ENCODE data around the gene GUCY1A2.
"Not testable (repeated sequence)": the region's sequence is repeated elsewhere in the genome, so short reads cannot be mapped to it uniquely, and the experiment has no call there.

Gene GUCY1A2

GRCh38 chr11:106834567-106834966 lies 183.7 kb downstream of the GUCY1A2 start:
- DNase-seq (no peak), ATAC-seq (no peak)

- DNase-seq, result no peak
Observed at GRCh38 chr11:106828976-106829375, 189.3 kb downstream of the GUCY1A2 start.

GRCh38 chr11:106828576-106828975 lies 189.7 kb downstream of the GUCY1A2 start:
- ATAC-seq (no peak), DNase-seq (no peak)

More at GRCh38 chr11:106828976-106829375, 189.3 kb downstream of the GUCY1A2 start:
- no peak for ATAC-seq

GRCh38 chr11:106827687-106828086 lies 190.6 kb downstream of the GUCY1A2 start:
- DNase-seq (no peak), ATAC-seq (no peak)

- ATAC-seq, DNase-seq: not testable (repeated sequence)
Observed at GRCh38 chr11:106826558-106826957, 191.7 kb downstream of the GUCY1A2 start.

GRCh38 chr11:106821826-106822225 lies 196.4 kb downstream of the GUCY1A2 start:
- ATAC-seq (no peak), DNase-seq (no peak)

GRCh38 chr11:106821291-106821690 lies 197.0 kb downstream of the GUCY1A2 start:
- ATAC-seq (no peak), DNase-seq (no peak)

- DNase-seq, result no peak
- ATAC-seq, result no peak
Observed at GRCh38 chr11:106818443-106818842, 199.8 kb downstream of the GUCY1A2 start.

GRCh38 chr11:106815209-106815608 lies 203.1 kb downstream of the GUCY1A2 start:
- DNase-seq (no peak), ATAC-seq (no peak)

GRCh38 chr11:106813806-106814205 lies 204.5 kb downstream of the GUCY1A2 start:
- ATAC-seq (no peak), DNase-seq (no peak)

- ATAC-seq (no peak), DNase-seq (no peak)
Observed at GRCh38 chr11:106794058-106794457, 224.2 kb downstream of the GUCY1A2 start.

- ATAC-seq (no peak), DNase-seq (no peak)
Observed at GRCh38 chr11:106789406-106789805, 228.9 kb downstream of the GUCY1A2 start.

GRCh38 chr11:106787454-106787853 lies 230.8 kb downstream of the GUCY1A2 start:
- no peak for ATAC-seq
- DNase-seq, result no peak

GRCh38 chr11:106785913-106786650 lies 232.2 kb downstream of the GUCY1A2 start:
- no peak for ATAC-seq
- no peak for DNase-seq

- ATAC-seq, DNase-seq: not testable (repeated sequence)
Observed at GRCh38 chr11:106777302-106777701, 241.0 kb downstream of the GUCY1A2 start.

- ATAC-seq, result no peak
- no peak for DNase-seq
Observed at GRCh38 chr11:106770489-106771085, 247.7 kb downstream of the GUCY1A2 start.

GRCh38 chr11:106765469-106766258 lies 252.6 kb downstream of the GUCY1A2 start:
- DNase-seq (no peak), ATAC-seq (no peak)

- no peak for DNase-seq
- ATAC-seq, result no peak
Observed at GRCh38 chr11:106763501-106763900, 254.8 kb downstream of the GUCY1A2 start.

- no peak for ATAC-seq
- DNase-seq, result no peak
Observed at GRCh38 chr11:106761745-106762144, 256.5 kb downstream of the GUCY1A2 start.

- ATAC-seq, result no peak
Observed at GRCh38 chr11:106761240-106761639, 257.0 kb downstream of the GUCY1A2 start.

GRCh38 chr11:106748059-106748458 lies 270.2 kb downstream of the GUCY1A2 start:
- ATAC-seq (no peak), DNase-seq (no peak)

More at GRCh38 chr11:106761240-106761639, 257.0 kb downstream of the GUCY1A2 start:
- no peak for DNase-seq

GRCh38 chr11:106745941-106746340 lies 272.3 kb downstream of the GUCY1A2 start:
- ATAC-seq, result no peak

GRCh38 chr11:106733635-106734034 lies 284.6 kb downstream of the GUCY1A2 start:
- DNase-seq (no peak), ATAC-seq (no peak)

More at GRCh38 chr11:106745941-106746340, 272.3 kb downstream of the GUCY1A2 start:
- DNase-seq, result no peak

Data from stimulated activated naive CD8-positive, alpha-beta T cell treated with anti-CD3 and anti-CD28 coated beads, Interleukin-15, Interleukin-2, amounts not matched to agents 100 U/mL and 50 U/mL, for 24 hours (primary cell).